Trophoblast cell (in vitro differentiated cells and primary cell): ENCODE data around the gene SH3BGRL.
A peak's percentile ranks its signal among the peaks of the same experiment; 100 is the strongest.

Experiments
- DNase-seq, 2 donors: peaks; one replicate each; pipeline ENCODE4 v3.0.0-alpha.2; 2016
- H2AFZ ChIP-seq: 2 replicates; pipeline ENCODE4 v1.6.1; 2013; ENCODE audit warnings: low read length, moderate library complexity, mild to moderate bottlenecking; ENCODE audit not compliant: insufficient read depth, poor library complexity
- H2AK5ac ChIP-seq: 2 replicates; pipeline ENCODE4 v1.6.1; 2013; ENCODE audit warnings: mild to moderate bottlenecking, low read length
- H2BK120ac ChIP-seq: 2 replicates; pipeline ENCODE4 v1.6.1; 2013; ENCODE audit warnings: low read length, mild to moderate bottlenecking, moderate library complexity; ENCODE audit not compliant: insufficient read depth, poor library complexity
- H2BK12ac ChIP-seq: 2 replicates; pipeline ENCODE4 v1.6.1; 2013; ENCODE audit warnings: mild to moderate bottlenecking, low read length, moderate library complexity
- H2BK5ac ChIP-seq: 2 replicates; pipeline ENCODE4 v1.6.1; 2013; ENCODE audit warnings: low read length, low read depth, moderate library complexity, mild to moderate bottlenecking; ENCODE audit not compliant: poor library complexity
- H3K14ac ChIP-seq: 2 replicates; pipeline ENCODE4 v1.6.1; 2013; ENCODE audit warnings: mild to moderate bottlenecking, low read length
- H3K18ac ChIP-seq: 2 replicates; pipeline ENCODE4 v1.6.1; 2013; ENCODE audit warnings: mild to moderate bottlenecking, low read length
- H3K23ac ChIP-seq: 2 replicates; pipeline ENCODE4 v1.6.1; 2013; ENCODE audit warnings: low read length
- H3K27ac ChIP-seq: 2 replicates; pipeline ENCODE4 v1.5.1; 2013; ENCODE audit warnings: low read depth, mild to moderate bottlenecking, inconsistent platforms, low read length, moderate library complexity
- H3K27me3 ChIP-seq: 2 replicates; pipeline ENCODE4 v1.6.1; 2013; ENCODE audit warnings: inconsistent platforms, mild to moderate bottlenecking, low read length, moderate library complexity; ENCODE audit not compliant: insufficient read depth
- H3K36me3 ChIP-seq, 2 experiments: 1 replicate in 1 of 2; 2 replicates in 1 of 2; pipeline ENCODE4 v1.6.1; 2013; ENCODE audit warnings: low read length in 2 of 2, mild to moderate bottlenecking in 2 of 2, moderate library complexity in 1 of 2; ENCODE audit not compliant: insufficient read depth in 2 of 2, control insufficient read depth in 1 of 2
- H3K4ac ChIP-seq: 2 replicates; pipeline ENCODE4 v1.6.1; 2013; ENCODE audit warnings: low read depth, mild to moderate bottlenecking, low read length, moderate library complexity
- H3K4me1 ChIP-seq, 2 experiments: 1 replicate in 1 of 2; 2 replicates in 1 of 2; pipeline ENCODE4 v1.6.1; 2013; ENCODE audit warnings: low read length in 2 of 2, mild to moderate bottlenecking in 2 of 2, moderate library complexity in 1 of 2; ENCODE audit not compliant: insufficient read depth in 2 of 2, control insufficient read depth in 1 of 2
- H3K4me2 ChIP-seq: 2 replicates; pipeline ENCODE4 v1.6.1; 2013; ENCODE audit warnings: inconsistent platforms, mild to moderate bottlenecking, low read length, moderate library complexity
- H3K4me3 ChIP-seq: 2 replicates; pipeline ENCODE4 v1.5.1; 2013; ENCODE audit warnings: mild to moderate bottlenecking, low read depth, low read length, inconsistent platforms
- H3K79me1 ChIP-seq: one replicate; pipeline ENCODE4 v1.6.1; 2013; ENCODE audit warnings: low read length
- H3K79me2 ChIP-seq: 2 replicates; pipeline ENCODE4 v1.6.1; 2013; ENCODE audit warnings: low read length, mild to moderate bottlenecking; ENCODE audit not compliant: control insufficient read depth, insufficient read depth, poor library complexity
- H3K9ac ChIP-seq: 2 replicates; pipeline ENCODE4 v1.6.1; 2013; ENCODE audit warnings: mild to moderate bottlenecking, low read length
- H3K9me3 ChIP-seq: 2 replicates; pipeline ENCODE4 v1.6.1; 2013; ENCODE audit warnings: low read depth, mild to moderate bottlenecking, control low read depth, inconsistent platforms, low read length; ENCODE audit not compliant: insufficient read depth
- H4K12ac ChIP-seq: 2 replicates; pipeline ENCODE4 v1.6.1; 2013; ENCODE audit warnings: low read depth, mild to moderate bottlenecking, low read length, moderate library complexity
- H4K8ac ChIP-seq: 2 replicates; pipeline ENCODE4 v1.6.1; 2013; ENCODE audit warnings: low read depth, mild to moderate bottlenecking, low read length, moderate library complexity
- H4K91ac ChIP-seq: one replicate; pipeline ENCODE4 v1.6.1; 2013; ENCODE audit warnings: low read depth, mild to moderate bottlenecking, low read length, moderate library complexity
- WGBS: extraction: QIAGEN DNeasy Blood & Tissue Kit; methylation state at CpG from one replicate; pipeline ENCODE4 v1.1.7; 2013; ENCODE audit warnings: missing lambda C conversion rate; ENCODE audit not compliant: insufficient read length, insufficient coverage; ENCODE audit errors: extremely low coverage; 5-methylcytosine and 5-hydroxymethylcytosine counted together

SH3BGRL gene

DNA sequence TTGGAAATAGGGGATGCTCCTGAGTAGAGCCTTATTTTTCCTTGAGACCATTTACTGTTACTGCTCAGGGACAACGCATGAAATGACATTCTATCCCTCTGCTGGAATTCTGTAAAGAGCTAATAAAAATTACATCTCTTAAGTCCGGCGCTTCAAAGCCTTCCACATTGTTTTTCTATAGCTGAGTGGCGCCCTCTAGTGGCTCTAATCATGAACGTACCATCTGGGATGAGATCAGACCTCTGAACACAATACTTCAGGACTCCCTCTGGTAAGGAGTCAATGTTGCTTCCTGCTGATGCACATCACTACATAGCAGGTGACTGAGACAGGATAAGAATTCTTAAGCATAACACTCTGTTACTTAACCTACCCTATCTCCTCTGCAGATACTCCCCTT, 6.2 kb upstream of the SH3BGRL start:
- Histone ChIP-seq H3K4me2 (no peak overlapping the region), H4K8ac (no peak overlapping the region), H4K91ac (no peak overlapping the region)

GRCh38 chrX:81201071-81201470, 831 bp upstream of the SH3BGRL start:
- Histone ChIP-seq H3K23ac (no peak overlapping the region), H3K4ac (no peak overlapping the region), H3K27ac (no peak overlapping the region), H3K4me2 (no peak overlapping the region), H3K27me3 (no peaks in the 10 kb centered on the region), H3K79me2 (peaks cover 2% of the 10 kb centered on the region), H4K91ac (no peak overlapping the region), H3K4me3 (no peak overlapping the region), H3K9ac (no peak overlapping the region), H2BK5ac (no peak overlapping the region), H3K79me1 (peaks cover 3% of the 10 kb centered on the region), H4K8ac (no peak overlapping the region), H2BK12ac (no peak overlapping the region), H3K18ac (no peak overlapping the region), H3K36me3 (no peaks in the 10 kb centered on the region), H2AK5ac (no peak overlapping the region), H2AFZ (no peak overlapping the region), H4K12ac (no peak overlapping the region), H3K14ac (no peak overlapping the region), H2BK120ac (no peak overlapping the region), H3K9me3 (no peaks in the 10 kb centered on the region), H3K4me1 (no peaks in the 10 kb centered on the region)
- no CpG with 5 or more reads among the region's 1 CpG for WGBS
- no peak for DNase-seq

More for the DNA sequence above, 6.2 kb upstream of the SH3BGRL start:
- H3K4me1 ChIP-seq = no peaks in the 10 kb centered on the region
- H3K9me3 ChIP-seq = no peaks in the 10 kb centered on the region
- no peaks in the 10 kb centered on the region for H3K79me2 ChIP-seq
- no peak overlapping the region for H3K27ac ChIP-seq
- H3K9ac ChIP-seq = no peak overlapping the region
- no peak overlapping the region for H4K12ac ChIP-seq
- no peak overlapping the region for H3K23ac ChIP-seq
- H3K4me3 ChIP-seq = no peak overlapping the region
- no peaks in the 10 kb centered on the region for H3K79me1 ChIP-seq
- no peak overlapping the region for H3K4ac ChIP-seq
- H2AK5ac ChIP-seq = no peak overlapping the region
- no peaks in the 10 kb centered on the region for H3K36me3 ChIP-seq
- peak; percentile 18 to 62 for DNase-seq
- H2BK5ac ChIP-seq = no peak overlapping the region
- no peak overlapping the region for H3K14ac ChIP-seq
- no peaks in the 10 kb centered on the region for H3K27me3 ChIP-seq
- no peak overlapping the region for H2BK12ac ChIP-seq
- H2AFZ ChIP-seq = no peak overlapping the region
- WGBS = no CpG with 5 or more reads among the region's 5 CpGs
- H3K18ac ChIP-seq = no peak overlapping the region
- no peak overlapping the region for H2BK120ac ChIP-seq

DNA sequence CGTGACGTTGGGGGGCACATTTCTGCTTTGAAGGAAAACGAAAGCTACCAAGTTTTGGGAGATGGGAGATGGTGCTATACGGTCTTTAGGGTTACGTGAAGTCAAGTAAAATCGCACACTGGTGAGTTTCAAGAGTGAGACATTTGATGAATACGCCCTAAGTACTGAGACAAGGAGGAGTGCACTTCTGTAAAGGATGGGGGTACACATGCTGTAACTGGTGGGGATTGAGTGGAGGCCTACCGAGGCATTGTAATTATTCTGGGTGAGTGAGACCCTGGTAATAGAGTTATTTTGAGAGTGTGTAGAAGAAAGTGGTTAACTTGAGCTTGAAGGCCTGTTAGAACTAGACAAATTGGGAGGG, 536 bp downstream of the SH3BGRL start:
- Histone ChIP-seq H3K14ac (no peak overlapping the region), H3K36me3 (no peaks in the 10 kb centered on the region), H3K4me2 (peak overlapping the region; percentile 84), H3K27ac (no peak overlapping the region), H3K9ac (no peak overlapping the region), H3K4me3 (peak overlapping the region; percentile 77), H2BK12ac (no peak overlapping the region), H4K91ac (no peak overlapping the region), H3K79me2 (peaks cover 2% of the 10 kb centered on the region), H2BK5ac (no peak overlapping the region), H4K8ac (no peak overlapping the region), H3K27me3 (no peaks in the 10 kb centered on the region), H3K9me3 (no peaks in the 10 kb centered on the region), H3K4ac (no peak overlapping the region), H2BK120ac (no peak overlapping the region), H3K4me1 (no peaks in the 10 kb centered on the region), H4K12ac (no peak overlapping the region), H3K79me1 (peaks cover 3% of the 10 kb centered on the region), H2AK5ac (no peak overlapping the region), H3K18ac (no peak overlapping the region), H3K23ac (no peak overlapping the region), H2AFZ (no peak overlapping the region)
- WGBS = no CpG with 5 or more reads among the region's 8 CpGs
- no peak for DNase-seq

DNA sequence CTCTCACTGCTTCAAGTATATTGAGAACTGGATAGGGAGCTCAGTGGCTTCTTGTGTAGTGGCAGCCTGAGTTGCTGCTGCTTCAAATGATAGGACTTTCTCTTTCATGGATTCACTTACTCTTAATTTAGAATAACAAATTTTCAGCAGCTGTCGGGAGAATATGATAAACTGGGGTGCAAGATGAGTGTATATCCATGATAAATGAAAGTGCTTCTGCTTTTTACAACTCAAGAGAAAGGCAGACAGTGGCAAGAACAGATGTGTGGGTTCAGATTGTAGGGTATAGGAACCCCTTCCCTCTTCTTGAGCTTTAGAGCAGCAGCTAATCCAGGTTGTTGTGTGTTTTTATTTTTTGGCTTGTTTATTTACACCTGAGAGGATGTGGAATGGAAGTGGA, 1.0 kb downstream of the SH3BGRL start:
- H3K27ac ChIP-seq = no peak overlapping the region
- no peak overlapping the region for H4K91ac ChIP-seq
- no peak overlapping the region for H2AK5ac ChIP-seq
- WGBS = no CpG with 5 or more reads among the region's 1 CpG
- no peaks in the 10 kb centered on the region for H3K27me3 ChIP-seq
- H3K4me1 ChIP-seq = no peaks in the 10 kb centered on the region
- peaks cover 2% of the 10 kb centered on the region for H3K79me2 ChIP-seq
- H2BK120ac ChIP-seq = no peak overlapping the region
- H3K9ac ChIP-seq = no peak overlapping the region
- no peak overlapping the region for H4K8ac ChIP-seq
- no peak overlapping the region for H2BK12ac ChIP-seq
- H3K14ac ChIP-seq = no peak overlapping the region
- no peaks in the 10 kb centered on the region for H3K36me3 ChIP-seq
- no peak overlapping the region for H3K18ac ChIP-seq
- H2AFZ ChIP-seq = no peak overlapping the region
- no peak for DNase-seq
- H4K12ac ChIP-seq = no peak overlapping the region
- H3K79me1 ChIP-seq = peaks cover 3% of the 10 kb centered on the region
- H3K4me2 ChIP-seq = peak overlapping the region; percentile 27
- H2BK5ac ChIP-seq = no peak overlapping the region
- H3K4me3 ChIP-seq = no peak overlapping the region
- no peaks in the 10 kb centered on the region for H3K9me3 ChIP-seq
- no peak overlapping the region for H3K4ac ChIP-seq
- no peak overlapping the region for H3K23ac ChIP-seq
